WERI-Rb-1 (cell line): Measurements from ENCODE around the gene UIMC1.

Experiments
- DNase-seq: peaks from one replicate; pipeline ENCODE4 v3.0.0-alpha.2; 2020
- H3K27ac ChIP-seq: fragments of 250-450 bp; sonication (Bioruptor Pico); 2 replicates; pipeline ENCODE4 v1.5.1; 2020; ENCODE audit warnings: mild to moderate bottlenecking, moderate library complexity
- H3K27me3 ChIP-seq: fragments of 250-450 bp; sonication (Bioruptor Pico); 2 replicates; pipeline ENCODE4 v1.5.1; 2021; ENCODE audit warnings: mild to moderate bottlenecking, low read depth, moderate library complexity; ENCODE audit not compliant: insufficient read depth, severe bottlenecking
- H3K36me3 ChIP-seq: fragments of 250-450 bp; sonication (Bioruptor Pico); 2 replicates; pipeline ENCODE4 v1.5.1; 2020; ENCODE audit warnings: mild to moderate bottlenecking, moderate library complexity
- H3K4me3 ChIP-seq: 2 replicates; pipeline ENCODE4 v1.5.1; 2011; ENCODE audit warnings: low read depth, mild to moderate bottlenecking, control low read depth, low read length
- H3K9me3 ChIP-seq: fragments of 250-450 bp; sonication (Bioruptor Pico); 2 replicates; pipeline ENCODE4 v1.5.1; 2021; ENCODE audit warnings: mild to moderate bottlenecking, moderate library complexity; ENCODE audit not compliant: severe bottlenecking
- CTCF ChIP-seq: IDR thresholded peaks from 2 replicates; pipeline ENCODE4 v1.5.1; 2011; ENCODE audit warnings: low read depth, mild to moderate bottlenecking, control low read depth, inconsistent platforms, low read length

UIMC1 gene

GRCh38 chr5:176861276-176861675 is 145.3 kb downstream of the UIMC1 start:
- no peak for TF ChIP-seq CTCF
- Histone ChIP-seq H3K9me3 (no peaks in the 10 kb centered on the region), H3K27ac (no peak overlapping the region), H3K27me3 (no peaks in the 10 kb centered on the region), H3K36me3 (no peaks in the 10 kb centered on the region), H3K4me3 (no peak overlapping the region)
- DNase-seq: no peak

- H3K4me3 ChIP-seq: no peak overlapping the region
- H3K27ac ChIP-seq: no peak overlapping the region
- no peaks in the 10 kb centered on the region for H3K36me3 ChIP-seq
- H3K27me3 ChIP-seq: no peaks in the 10 kb centered on the region
- H3K9me3 ChIP-seq: no peaks in the 10 kb centered on the region
- no peak for DNase-seq
- no peak for TF ChIP-seq CTCF
Measured at GRCh38 chr5:176860381-176860780, 146.2 kb downstream of the UIMC1 start.

GRCh38 chr5:176859916-176860315 is 146.7 kb downstream of the UIMC1 start:
- Histone ChIP-seq H3K4me3 (no peak overlapping the region), H3K9me3 (no peaks in the 10 kb centered on the region), H3K36me3 (no peaks in the 10 kb centered on the region), H3K27ac (no peak overlapping the region), H3K27me3 (no peaks in the 10 kb centered on the region)
- no peak for DNase-seq
- TF ChIP-seq CTCF: no peak

GRCh38 chr5:176857894-176858273 is 148.7 kb downstream of the UIMC1 start:
- no peak for DNase-seq
- TF ChIP-seq CTCF: no peak
- Histone ChIP-seq H3K27ac (no peak overlapping the region), H3K9me3 (no peaks in the 10 kb centered on the region), H3K36me3 (no peaks in the 10 kb centered on the region), H3K27me3 (no peaks in the 10 kb centered on the region), H3K4me3 (no peak overlapping the region)

GRCh38 chr5:176857216-176857893 is 149.2 kb downstream of the UIMC1 start:
- no peak for TF ChIP-seq CTCF
- H3K27me3 ChIP-seq: no peaks in the 10 kb centered on the region
- H3K27ac ChIP-seq: no peak overlapping the region
- H3K36me3 ChIP-seq: no peaks in the 10 kb centered on the region
- H3K9me3 ChIP-seq: no peaks in the 10 kb centered on the region
- no peak for DNase-seq
- H3K4me3 ChIP-seq: no peak overlapping the region

GRCh38 chr5:176856746-176857145 is 149.8 kb downstream of the UIMC1 start:
- TF ChIP-seq CTCF: no peak
- no peaks in the 10 kb centered on the region for H3K9me3 ChIP-seq
- H3K36me3 ChIP-seq: no peaks in the 10 kb centered on the region
- no peak overlapping the region for H3K27ac ChIP-seq
- no peak overlapping the region for H3K4me3 ChIP-seq
- DNase-seq: no peak
- H3K27me3 ChIP-seq: no peaks in the 10 kb centered on the region
